ENCODE measurements around the gene HS3ST4.

- no peak for TF ChIP-seq POLR2A (IDR thresholded peaks at IDR 0.05)
- TF ChIP-seq CTCF (IDR thresholded peaks at IDR 0.05) = no peak
- no peak for TF ChIP-seq EP300 (IDR thresholded peaks at IDR 0.05)
These were observed 150.0 kb downstream of the HS3ST4 start for GRCh38 chr16:25841761-25842160.
